ENCODE measurements around the gene RAB4A.
A peak's percentile ranks its signal among the peaks of the same experiment; 100 is the strongest.
"Not testable (repeated sequence)": the region's sequence is repeated elsewhere in the genome, so short reads cannot be mapped to it uniquely, and the experiment has no call there.

RAB4A gene

GRCh38 chr1:229319487-229319886, 48.6 kb downstream of the RAB4A start:
- in situ Hi-C loops (cut with HindIII; ENCODE audit: low pct_ligation_motif_present, low pct_unique_long_range_greater_than_20kb, low sequenced_read_pairs) = no loop called here
- DNase-seq = no peak

- DNase-seq = no peak
- in situ Hi-C loops (cut with HindIII; ENCODE audit: low pct_ligation_motif_present, low pct_unique_long_range_greater_than_20kb, low sequenced_read_pairs) = no loop called here
Observed at GRCh38 chr1:229323201-229323600, 52.3 kb downstream of the RAB4A start.

- in situ Hi-C loops (cut with HindIII; ENCODE audit: low pct_ligation_motif_present, low pct_unique_long_range_greater_than_20kb, low sequenced_read_pairs) = no loop called here
- no peak for DNase-seq
Observed at GRCh38 chr1:229323885-229324553, 53.1 kb downstream of the RAB4A start.

GRCh38 chr1:229325401-229325800, 54.5 kb downstream of the RAB4A start:
- no peak for DNase-seq
- in situ Hi-C loops (cut with HindIII; ENCODE audit: low pct_ligation_motif_present, low pct_unique_long_range_greater_than_20kb, low sequenced_read_pairs) = no loop called here

- in situ Hi-C loops (cut with HindIII; ENCODE audit: low pct_ligation_motif_present, low pct_unique_long_range_greater_than_20kb, low sequenced_read_pairs) = no loop called here
- no peak for DNase-seq
Observed at GRCh38 chr1:229325853-229326487, 55.1 kb downstream of the RAB4A start.

GRCh38 chr1:229326601-229327000, 55.7 kb downstream of the RAB4A start:
- in situ Hi-C loops (cut with HindIII; ENCODE audit: low pct_ligation_motif_present, low pct_unique_long_range_greater_than_20kb, low sequenced_read_pairs) = no loop called here
- DNase-seq = no peak

- DNase-seq; in situ Hi-C loops (cut with HindIII; ENCODE audit: low pct_ligation_motif_present, low pct_unique_long_range_greater_than_20kb, low sequenced_read_pairs): not testable (repeated sequence)
Observed at GRCh38 chr1:229327765-229328164, 56.9 kb downstream of the RAB4A start.

- DNase-seq = no peak
- in situ Hi-C loops (cut with HindIII; ENCODE audit: low pct_ligation_motif_present, low pct_unique_long_range_greater_than_20kb, low sequenced_read_pairs) = no loop called here
Observed at GRCh38 chr1:229328598-229329362, 57.9 kb downstream of the RAB4A start.

- no peak for DNase-seq
- in situ Hi-C loops (cut with HindIII; ENCODE audit: low pct_ligation_motif_present, low pct_unique_long_range_greater_than_20kb, low sequenced_read_pairs) = no loop called here
Observed at GRCh38 chr1:229334269-229334668, 63.4 kb downstream of the RAB4A start.

GRCh38 chr1:229334716-229335115, 63.8 kb downstream of the RAB4A start:
- in situ Hi-C loops (cut with HindIII; ENCODE audit: low pct_ligation_motif_present, low pct_unique_long_range_greater_than_20kb, low sequenced_read_pairs) = no loop called here
- DNase-seq = no peak

GRCh38 chr1:229336345-229336744, 65.4 kb downstream of the RAB4A start:
- in situ Hi-C loops (cut with HindIII; ENCODE audit: low pct_ligation_motif_present, low pct_unique_long_range_greater_than_20kb, low sequenced_read_pairs) = no loop called here
- DNase-seq = no peak

- no peak for DNase-seq
- in situ Hi-C loops (cut with HindIII; ENCODE audit: low pct_ligation_motif_present, low pct_unique_long_range_greater_than_20kb, low sequenced_read_pairs) = no loop called here
Observed at GRCh38 chr1:229339086-229339485, 68.2 kb downstream of the RAB4A start.

GRCh38 chr1:229339520-229339919, 68.6 kb downstream of the RAB4A start:
- in situ Hi-C loops (cut with HindIII; ENCODE audit: low pct_ligation_motif_present, low pct_unique_long_range_greater_than_20kb, low sequenced_read_pairs) = no loop called here
- DNase-seq = no peak

GRCh38 chr1:229340496-229340895, 69.6 kb downstream of the RAB4A start:
- DNase-seq = no peak
- in situ Hi-C loops (cut with HindIII; ENCODE audit: low pct_ligation_motif_present, low pct_unique_long_range_greater_than_20kb, low sequenced_read_pairs) = no loop called here

- DNase-seq = peak; percentile 80
- in situ Hi-C loops (cut with HindIII; ENCODE audit: low pct_ligation_motif_present, low pct_unique_long_range_greater_than_20kb, low sequenced_read_pairs) = no loop called here
Observed at GRCh38 chr1:229341774-229342655, 71.1 kb downstream of the RAB4A start.

- in situ Hi-C loops (cut with HindIII; ENCODE audit: low pct_ligation_motif_present, low pct_unique_long_range_greater_than_20kb, low sequenced_read_pairs) = no loop called here
- DNase-seq = peak; percentile 53
Observed at GRCh38 chr1:229342656-229343569, 72.0 kb downstream of the RAB4A start, which contains the start of gene CCSAP. TSS of gene CCSAP (minus strand) at chr1:229343047. CDS start at chr1:229342465, 582 bp downstream.

- DNase-seq = no peak
- in situ Hi-C loops (cut with HindIII; ENCODE audit: low pct_ligation_motif_present, low pct_unique_long_range_greater_than_20kb, low sequenced_read_pairs) = no loop called here
Observed at GRCh38 chr1:229344139-229344538, 73.2 kb downstream of the RAB4A start.
